ENCODE measurements around the gene RHOT1.
"Not testable (repeated sequence)": the region's sequence is repeated elsewhere in the genome, so short reads cannot be mapped to it uniquely, and the experiment has no call there.

The RHOT1 gene

GRCh38 chr17:32240750-32241149 is 98.4 kb downstream of the RHOT1 start:
- DNase-seq: no peak

- no peak for DNase-seq
Measured at GRCh38 chr17:32241640-32242039, 99.3 kb downstream of the RHOT1 start.

GRCh38 chr17:32249475-32249874 is 107.2 kb downstream of the RHOT1 start:
- DNase-seq: no peak

GRCh38 chr17:32253117-32253611 is 110.9 kb downstream of the RHOT1 start:
- DNase-seq: peak; percentile 54

- DNase-seq: no peak
Measured at GRCh38 chr17:32256012-32256700, 113.9 kb downstream of the RHOT1 start.

- no peak for DNase-seq
Measured at GRCh38 chr17:32256701-32257019, 114.4 kb downstream of the RHOT1 start.

- DNase-seq: no peak
Measured at GRCh38 chr17:32258383-32259140, 116.3 kb downstream of the RHOT1 start.

GRCh38 chr17:32259586-32259985 is 117.3 kb downstream of the RHOT1 start:
- DNase-seq: no peak

GRCh38 chr17:32261417-32261736 is 119.1 kb downstream of the RHOT1 start:
- DNase-seq: no peak

GRCh38 chr17:32261936-32262510 is 119.7 kb downstream of the RHOT1 start:
- DNase-seq: no peak

- DNase-seq: not testable (repeated sequence)
Measured at GRCh38 chr17:32263515-32263914, 121.2 kb downstream of the RHOT1 start.

GRCh38 chr17:32264140-32264799 is 122.0 kb downstream of the RHOT1 start:
- no peak for DNase-seq

- DNase-seq: no peak
Measured at GRCh38 chr17:32264823-32265191, 122.5 kb downstream of the RHOT1 start.

GRCh38 chr17:32265192-32265923 is 123.1 kb downstream of the RHOT1 start, which contains the start of gene RHBDL3:
Gene RHBDL3, plus strand, starts transcription at chr17:32265832. Its CDS starts 358 bp downstream, at chr17:32266190.
- no peak for DNase-seq

- no peak for DNase-seq
Measured at GRCh38 chr17:32266051-32266388, 123.7 kb downstream of the RHOT1 start.

- DNase-seq: no peak
Measured at GRCh38 chr17:32266389-32267301, 124.3 kb downstream of the RHOT1 start.

GRCh38 chr17:32267690-32268205 is 125.4 kb downstream of the RHOT1 start:
- no peak for DNase-seq

GRCh38 chr17:32268734-32269288 is 126.5 kb downstream of the RHOT1 start:
- DNase-seq: no peak

GRCh38 chr17:32269377-32269776 is 127.1 kb downstream of the RHOT1 start:
- DNase-seq: no peak

- DNase-seq: no peak
Measured at GRCh38 chr17:32271844-32272243, 129.5 kb downstream of the RHOT1 start.

GRCh38 chr17:32274101-32274500 is 131.8 kb downstream of the RHOT1 start:
- DNase-seq: no peak
